Measurements from ENCODE around the gene ANKS3.

DNA sequence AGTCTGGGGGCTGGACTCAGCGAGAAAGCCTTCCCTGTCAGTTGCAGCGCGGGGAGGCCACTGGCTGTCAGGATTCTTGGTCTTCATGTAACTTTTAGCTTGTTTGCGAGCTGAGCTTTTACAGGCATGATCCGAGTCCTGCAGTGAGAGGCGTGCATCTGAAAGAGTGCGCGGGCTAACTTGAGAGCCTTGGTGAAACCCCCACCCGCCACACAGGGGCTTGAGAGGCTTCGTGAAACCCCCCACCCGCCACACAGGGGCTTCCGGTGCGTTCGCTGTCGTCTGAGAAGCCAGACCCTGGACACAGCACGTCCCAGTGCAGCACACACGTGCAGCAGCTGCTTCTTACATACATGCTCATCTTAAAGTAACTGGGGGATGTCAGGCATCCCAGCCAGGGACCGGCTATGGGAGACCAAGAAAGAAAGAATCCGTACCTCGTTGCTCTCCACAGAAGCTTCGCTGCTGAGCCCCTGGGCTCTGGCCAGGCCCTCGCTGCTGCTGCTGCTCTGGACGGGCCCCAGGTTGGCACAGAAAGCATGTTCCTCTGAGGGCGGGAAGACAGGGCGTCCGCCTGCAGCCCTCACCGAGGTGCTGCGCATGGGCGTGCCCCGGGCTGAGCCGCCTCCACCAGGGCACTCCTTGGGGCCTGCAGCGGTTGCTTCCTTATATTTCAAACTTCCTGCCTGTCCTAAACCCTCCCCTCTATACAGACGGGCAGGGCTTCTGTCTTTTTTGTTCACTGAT is 32.9 kb downstream of the ANKS3 start:
- TF ChIP-seq, protein P1, sequence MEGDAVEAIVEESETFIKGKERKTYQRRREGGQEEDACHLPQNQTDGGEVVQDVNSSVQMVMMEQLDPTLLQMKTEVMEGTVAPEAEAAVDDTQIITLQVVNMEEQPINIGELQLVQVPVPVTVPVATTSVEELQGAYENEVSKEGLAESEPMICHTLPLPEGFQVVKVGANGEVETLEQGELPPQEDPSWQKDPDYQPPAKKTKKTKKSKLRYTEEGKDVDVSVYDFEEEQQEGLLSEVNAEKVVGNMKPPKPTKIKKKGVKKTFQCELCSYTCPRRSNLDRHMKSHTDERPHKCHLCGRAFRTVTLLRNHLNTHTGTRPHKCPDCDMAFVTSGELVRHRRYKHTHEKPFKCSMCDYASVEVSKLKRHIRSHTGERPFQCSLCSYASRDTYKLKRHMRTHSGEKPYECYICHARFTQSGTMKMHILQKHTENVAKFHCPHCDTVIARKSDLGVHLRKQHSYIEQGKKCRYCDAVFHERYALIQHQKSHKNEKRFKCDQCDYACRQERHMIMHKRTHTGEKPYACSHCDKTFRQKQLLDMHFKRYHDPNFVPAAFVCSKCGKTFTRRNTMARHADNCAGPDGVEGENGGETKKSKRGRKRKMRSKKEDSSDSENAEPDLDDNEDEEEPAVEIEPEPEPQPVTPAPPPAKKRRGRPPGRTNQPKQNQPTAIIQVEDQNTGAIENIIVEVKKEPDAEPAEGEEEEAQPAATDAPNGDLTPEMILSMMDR (conservative IDR thresholded peaks at IDR 0.05 in 1 of 2, IDR thresholded peaks at IDR 0.05 in 1 of 2; ENCODE audit: extremely low read depth in 1 of 2, insufficient read depth in 1 of 2, low read depth in 1 of 2, low read length in 2 of 2): no peak
- no peak for TF ChIP-seq EZH2 (IDR thresholded peaks at IDR 0.05; ENCODE audit: borderline replicate concordance, low read length)

All from mammary epithelial cell (primary cell).